ENCODE measurements around the gene PDPK1. TPM values are rescaled to one million over a fixed set of nuclear protein-coding genes. Genes with fewer than 3 reads are reported as not detected.

The PDPK1 gene
- total RNA-seq, 4 donors from 2014 or later, result 39.6 to 96.9 (median 69.5) TPM

GRCh38 chr16:2500918-2501750 lies 36.7 kb upstream of the PDPK1 start:
- in situ Hi-C loops (cut with MboI; ENCODE audit: low pct_ligation_motif_present in 1 of 4, low pct_unique_long_range_greater_than_20kb in 1 of 4, low sequenced_read_pairs in 3 of 4), result no loop called here
- Histone ChIP-seq H3K4me3 (peak overlapping the region in 1 of 4 donors; percentile 20), H3K27ac (peak overlapping the region in 2 of 4 donors; percentile 55 to 68), H3K9me3 (no peaks in the 10 kb centered on the region), H3K36me3 (no peaks in the 10 kb centered on the region), H3K27me3 (no peaks in the 10 kb centered on the region), H3K4me1 (peaks cover 6 to 31% (median 11%) of the 10 kb centered on the region in 4 donors)
- intact Hi-C loops (cut with DNase I; ENCODE audit: low total_unique reads), result no loop called here
- WGBS, 2 donors (ENCODE audit: low coverage in 1 of 2), result 45% methylated on average over 15 of the region's 23 CpGs; no CpG with 5 or more reads in 1 of the 2 donors
- peak; percentile 86 for DNase-seq
- no peak for TF ChIP-seq EP300 (IDR thresholded peaks at IDR 0.05; ENCODE audit: low read depth)
- TF ChIP-seq CTCF (IDR thresholded peaks at IDR 0.05), result peak; percentile 97 to 99 (median 99)

- no peak for TF ChIP-seq POLR2A (IDR thresholded peaks at IDR 0.05)
- no peak for TF ChIP-seq EP300 (IDR thresholded peaks at IDR 0.05; ENCODE audit: low read depth)
- no peak for TF ChIP-seq CTCF (IDR thresholded peaks at IDR 0.05)
- TF ChIP-seq POLR2AphosphoS5 (IDR thresholded peaks at IDR 0.05), result no peak
- Histone ChIP-seq H3K4me1 (peaks cover 6 to 27% (median 10%) of the 10 kb centered on the region in 4 donors), H3K4me3 (no peak overlapping the region), H3K27ac (peak overlapping the region in 2 of 4 donors; percentile 38 to 68), H3K36me3 (no peaks in the 10 kb centered on the region), H3K9me3 (no peaks in the 10 kb centered on the region), H3K27me3 (no peaks in the 10 kb centered on the region)
- 76% methylated on average over 18 of the region's 18 CpGs; no CpG with 5 or more reads in 1 of the 2 donors for WGBS, 2 donors (ENCODE audit: low coverage in 1 of 2)
- intact Hi-C loops (cut with DNase I; ENCODE audit: low total_unique reads), result no loop called here
- in situ Hi-C loops (cut with MboI; ENCODE audit: low pct_ligation_motif_present in 1 of 4, low pct_unique_long_range_greater_than_20kb in 1 of 4, low sequenced_read_pairs in 3 of 4), result no loop called here
- DNase-seq, result no peak
Measured at GRCh38 chr16:2501946-2502895, 35.6 kb upstream of the PDPK1 start.

GRCh38 chr16:2505695-2506094 lies 32.1 kb upstream of the PDPK1 start:
- Histone ChIP-seq H3K9me3 (no peaks in the 10 kb centered on the region), H3K27me3 (no peaks in the 10 kb centered on the region), H3K4me1 (peaks cover 6 to 20% (median 9%) of the 10 kb centered on the region in 4 donors), H3K36me3 (no peaks in the 10 kb centered on the region), H3K4me3 (no peak overlapping the region), H3K27ac (no peak overlapping the region)
- no peak for DNase-seq
- WGBS, 2 donors (ENCODE audit: low coverage in 1 of 2), result 87 to 91% methylated on average over 5 to 14 of the region's 14 CpGs
- intact Hi-C loops (cut with DNase I; ENCODE audit: low total_unique reads) (no loop called here), in situ Hi-C loops (cut with MboI; ENCODE audit: low pct_ligation_motif_present in 1 of 4, low pct_unique_long_range_greater_than_20kb in 1 of 4, low sequenced_read_pairs in 3 of 4) (no loop called here)
- TF ChIP-seq POLR2AphosphoS5 (IDR thresholded peaks at IDR 0.05) (no peak), CTCF (IDR thresholded peaks at IDR 0.05) (no peak), EP300 (IDR thresholded peaks at IDR 0.05; ENCODE audit: low read depth) (no peak), POLR2A (IDR thresholded peaks at IDR 0.05) (no peak)
